GM12872 (cell line): ENCODE measurements around the gene ZFYVE27.

Experiments
- TF ChIP-seq, protein P1 (sequence below): IDR thresholded peaks from 3 replicates; pipeline ENCODE4 v1.5.1; 2011; ENCODE audit warnings: low read depth, mild to moderate bottlenecking, low read length, moderate library complexity; ENCODE audit not compliant: insufficient read depth

Gene ZFYVE27

GRCh38 chr10:97805949-97806348, 69.0 kb downstream of the ZFYVE27 start:
- TF ChIP-seq, protein P1, sequence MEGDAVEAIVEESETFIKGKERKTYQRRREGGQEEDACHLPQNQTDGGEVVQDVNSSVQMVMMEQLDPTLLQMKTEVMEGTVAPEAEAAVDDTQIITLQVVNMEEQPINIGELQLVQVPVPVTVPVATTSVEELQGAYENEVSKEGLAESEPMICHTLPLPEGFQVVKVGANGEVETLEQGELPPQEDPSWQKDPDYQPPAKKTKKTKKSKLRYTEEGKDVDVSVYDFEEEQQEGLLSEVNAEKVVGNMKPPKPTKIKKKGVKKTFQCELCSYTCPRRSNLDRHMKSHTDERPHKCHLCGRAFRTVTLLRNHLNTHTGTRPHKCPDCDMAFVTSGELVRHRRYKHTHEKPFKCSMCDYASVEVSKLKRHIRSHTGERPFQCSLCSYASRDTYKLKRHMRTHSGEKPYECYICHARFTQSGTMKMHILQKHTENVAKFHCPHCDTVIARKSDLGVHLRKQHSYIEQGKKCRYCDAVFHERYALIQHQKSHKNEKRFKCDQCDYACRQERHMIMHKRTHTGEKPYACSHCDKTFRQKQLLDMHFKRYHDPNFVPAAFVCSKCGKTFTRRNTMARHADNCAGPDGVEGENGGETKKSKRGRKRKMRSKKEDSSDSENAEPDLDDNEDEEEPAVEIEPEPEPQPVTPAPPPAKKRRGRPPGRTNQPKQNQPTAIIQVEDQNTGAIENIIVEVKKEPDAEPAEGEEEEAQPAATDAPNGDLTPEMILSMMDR: no peak

DNA sequence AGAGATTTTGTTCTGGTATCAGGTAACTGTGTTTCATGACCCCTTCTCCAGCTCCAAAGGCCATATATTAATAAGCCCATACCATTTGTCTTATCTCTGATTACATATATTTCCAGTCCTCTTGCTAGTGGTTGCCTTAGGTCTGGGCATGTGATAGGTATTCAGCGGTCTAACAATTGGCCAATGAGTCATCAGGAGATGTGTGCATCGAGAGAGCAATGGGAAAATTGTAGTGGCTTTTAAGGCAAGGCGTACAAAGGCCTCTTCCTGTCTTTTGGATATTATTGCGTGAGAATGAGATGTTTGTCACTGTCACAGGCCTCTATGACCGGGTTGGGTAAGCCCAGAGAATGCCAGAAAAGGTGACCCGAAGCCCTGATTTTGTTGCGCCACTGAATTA, 73.5 kb downstream of the ZFYVE27 start:
- TF ChIP-seq, protein P1: no peak
